SHP77 treated with DMSO at 0.1 percent for 48 hours (cell line): Measurements from ENCODE around the gene GFY.
A peak's percentile ranks its signal among the peaks of the same experiment; 100 is the strongest.

Experiments used
- DNase-seq: peaks from one replicate; lab custom pipeline; 2025; lab: John Stamatoyannopoulos, UW

The GFY gene

DNA sequence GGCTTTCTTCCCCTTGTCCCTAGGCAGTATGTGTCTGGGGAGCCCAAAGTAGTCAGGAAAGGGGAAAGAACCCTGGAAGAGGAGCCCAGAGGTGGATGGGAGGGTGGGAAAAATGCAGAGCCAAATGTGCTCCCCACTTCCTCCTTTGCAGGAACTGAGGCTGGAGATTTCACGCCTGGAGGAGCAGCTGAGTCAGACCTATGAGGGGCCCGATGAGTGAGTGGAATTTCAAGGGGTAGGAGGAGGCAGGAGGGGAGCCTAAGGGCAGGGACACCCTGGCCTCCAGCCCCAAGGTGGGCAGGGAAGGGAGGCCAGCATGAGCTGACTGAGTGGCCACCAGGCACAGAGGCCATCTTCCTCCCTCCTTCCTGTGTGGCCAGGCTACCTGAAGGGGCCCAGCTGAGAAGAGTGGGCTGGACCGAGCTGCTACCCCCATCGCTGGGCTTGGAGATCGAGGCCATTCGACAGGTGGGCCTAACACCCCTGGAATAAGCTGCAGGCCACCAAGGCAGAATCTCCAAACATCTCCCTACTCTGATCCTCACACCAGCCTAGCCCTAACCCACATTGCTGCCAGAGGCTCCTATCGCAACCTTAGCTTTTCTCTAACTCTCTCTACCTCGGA lies 16.3 kb upstream of the GFY start:
- DNase-seq, result no peak

DNA sequence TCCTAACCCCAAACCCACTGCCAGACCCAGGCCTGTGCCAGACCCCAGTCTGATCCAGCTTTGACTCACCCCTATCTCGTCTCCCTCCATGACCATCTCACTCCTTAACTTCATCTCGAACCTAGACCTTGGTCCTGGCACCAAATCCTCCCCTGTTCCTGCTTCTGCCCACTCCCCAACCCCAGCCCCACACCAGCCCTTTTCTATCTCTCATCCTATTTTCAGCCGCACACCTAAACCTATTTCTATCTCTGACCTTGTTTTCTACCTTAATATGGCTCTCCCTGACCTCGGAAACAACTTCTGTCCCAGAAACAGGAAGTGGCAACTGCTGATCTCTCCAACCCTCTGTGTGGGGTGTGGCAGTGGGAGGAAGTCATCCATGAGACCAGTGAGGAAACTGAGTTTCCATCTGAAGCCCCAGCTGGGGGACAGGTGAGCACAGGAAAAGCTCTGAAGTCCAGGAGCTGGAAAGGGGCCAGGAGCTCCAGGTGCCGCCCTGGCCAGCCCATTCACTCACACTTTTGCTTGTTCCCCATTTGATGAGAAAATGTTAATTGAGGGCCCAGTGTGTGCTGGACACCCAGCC lies 15.7 kb upstream of the GFY start:
- no peak for DNase-seq

DNA sequence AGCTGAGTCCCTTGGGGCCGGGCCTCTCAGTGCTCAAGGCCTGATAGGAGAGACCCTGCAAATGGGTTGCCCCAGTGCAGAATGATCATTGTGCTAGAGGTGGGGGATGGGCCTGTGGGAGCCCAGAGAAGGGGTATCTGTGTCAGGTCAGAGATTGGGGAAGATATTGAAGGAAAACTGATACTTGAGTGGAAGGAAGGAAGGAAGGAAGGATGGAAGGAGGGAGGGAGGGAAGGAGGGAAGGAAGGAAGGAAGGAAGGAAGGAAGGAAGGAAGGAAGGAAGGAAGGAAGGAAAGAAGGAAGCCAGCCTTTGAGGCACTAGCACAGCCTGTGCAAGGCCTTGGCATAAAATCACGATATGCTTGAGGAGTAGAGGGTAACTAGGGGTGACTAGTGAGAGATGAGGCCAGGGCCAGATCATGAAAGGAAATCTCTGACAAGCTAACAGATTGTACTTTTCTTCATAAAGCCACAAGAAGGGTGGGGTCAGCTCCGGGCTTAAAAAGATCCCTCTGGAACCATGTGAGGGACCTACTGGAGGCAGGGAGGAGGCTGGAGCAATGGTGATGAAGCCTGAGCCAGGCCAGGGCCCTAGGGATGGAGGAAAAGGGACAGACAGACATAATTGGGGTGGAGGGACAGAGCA lies 13.4 kb upstream of the GFY start:
- DNase-seq, result no peak

DNA sequence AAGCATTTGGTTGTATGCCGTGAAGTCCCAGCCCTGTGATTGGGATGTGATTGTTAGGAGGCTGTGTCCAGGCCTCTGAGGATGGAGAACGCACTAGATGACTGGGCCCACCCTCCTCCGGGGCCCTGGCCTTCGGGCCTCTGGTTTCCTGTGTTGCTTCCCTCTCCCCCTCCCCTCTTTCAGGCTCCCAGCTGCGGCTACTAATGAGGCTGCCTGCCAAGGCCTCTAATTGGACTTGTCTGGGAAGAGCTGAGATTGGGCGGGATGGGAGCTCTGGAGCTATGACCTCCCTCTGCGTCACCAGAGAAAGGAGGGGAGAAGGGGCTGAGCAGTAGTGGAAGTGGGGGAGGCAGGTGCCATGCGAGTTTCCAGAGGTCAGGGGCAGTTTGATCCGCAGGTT lies 11.8 kb upstream of the GFY start:
- DNase-seq, result peak; percentile 18

DNA sequence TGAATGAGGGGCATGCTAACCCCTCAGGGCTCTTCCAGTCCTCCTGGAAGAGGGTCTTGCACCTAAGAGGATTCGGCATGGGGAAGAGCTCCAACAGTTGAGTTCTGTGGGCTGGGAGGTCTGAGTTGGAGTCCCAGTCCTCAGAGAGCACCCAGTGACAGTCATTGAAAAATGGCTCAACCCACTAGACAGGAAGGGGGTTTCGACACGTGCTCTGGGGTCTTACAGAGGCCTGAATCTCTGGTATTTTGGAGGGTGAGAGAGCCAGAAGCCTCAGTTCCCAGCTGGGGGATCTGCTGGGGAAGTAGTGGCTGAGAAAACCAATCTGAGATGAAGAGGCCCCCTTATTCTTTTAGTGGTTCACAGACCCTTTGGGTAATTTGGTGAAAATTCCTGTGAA lies 10.9 kb upstream of the GFY start:
- DNase-seq, result no peak

DNA sequence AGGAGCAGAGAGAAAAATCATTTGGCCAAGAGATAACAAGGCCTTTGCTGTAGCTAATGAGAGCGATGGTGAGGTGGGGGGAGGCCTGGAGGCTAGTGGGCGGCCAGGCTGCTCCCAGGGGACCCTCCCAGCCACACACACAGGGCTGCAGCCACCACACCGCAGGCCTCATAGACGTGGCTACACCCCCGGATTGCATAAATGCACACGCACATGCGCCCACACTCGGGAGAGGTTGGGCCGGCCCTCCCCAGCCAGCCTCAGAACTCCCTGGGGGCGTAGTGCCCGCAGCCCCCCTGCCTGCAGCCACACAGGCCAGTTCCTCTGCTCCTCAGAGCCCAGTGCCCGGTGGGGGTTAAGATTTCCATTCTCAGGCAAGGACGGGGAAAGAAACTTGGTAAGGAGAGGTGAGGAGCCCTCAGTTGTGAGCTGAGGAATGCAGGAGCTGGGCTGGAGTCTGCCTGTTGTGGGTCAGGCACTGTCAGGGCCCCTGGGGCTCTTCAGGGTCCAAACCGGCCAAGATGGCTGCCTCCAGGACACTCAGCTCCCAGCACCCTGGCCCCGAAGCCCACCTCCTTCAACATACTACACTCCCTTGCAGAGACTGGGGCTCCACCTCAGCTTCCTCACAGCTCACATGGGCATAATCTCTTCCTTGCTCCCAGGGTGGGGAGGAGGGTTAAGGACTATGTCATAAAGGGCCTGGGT lies 9.9 kb upstream of the GFY start:
- no peak for DNase-seq

DNA sequence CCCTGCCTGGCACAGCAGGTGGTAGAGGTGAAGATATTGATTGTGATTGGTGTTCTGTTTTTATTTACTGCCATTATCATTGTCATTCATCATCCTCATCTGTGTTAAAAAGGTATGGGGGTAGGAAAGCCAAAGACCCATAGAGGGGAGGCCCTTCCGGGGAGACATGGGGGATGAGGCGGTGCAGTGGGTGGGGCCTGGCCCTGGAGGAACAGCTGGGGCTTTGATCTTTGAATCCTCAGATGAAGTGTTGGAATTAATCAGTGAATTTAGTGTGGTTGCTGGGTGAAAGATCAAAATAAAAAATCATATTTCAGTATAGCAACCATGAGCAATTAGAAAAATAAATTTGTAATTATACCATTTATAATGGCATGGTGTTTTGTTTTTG lies 9.4 kb upstream of the GFY start:
- no peak for DNase-seq

DNA sequence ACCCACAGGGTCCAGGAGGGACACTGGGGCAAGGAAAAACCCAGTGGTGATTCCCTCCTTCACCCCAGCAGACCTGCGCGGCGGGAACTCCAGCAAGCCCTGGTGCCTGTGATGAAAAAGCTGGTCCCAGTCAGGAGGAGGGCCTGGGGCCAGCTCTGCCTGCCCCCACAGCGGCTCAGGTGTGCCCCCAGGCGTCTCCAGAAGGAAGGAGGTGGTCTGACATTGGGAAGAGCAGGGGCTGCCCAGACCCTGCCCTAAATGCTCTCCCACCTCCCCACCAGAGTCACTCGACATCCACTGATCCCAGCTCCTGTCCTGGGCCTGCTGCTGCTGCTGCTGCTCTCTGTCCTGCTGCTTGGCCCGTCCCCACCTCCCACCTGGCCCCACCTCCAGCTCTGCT lies 8.1 kb upstream of the GFY start:
- no peak for DNase-seq

DNA sequence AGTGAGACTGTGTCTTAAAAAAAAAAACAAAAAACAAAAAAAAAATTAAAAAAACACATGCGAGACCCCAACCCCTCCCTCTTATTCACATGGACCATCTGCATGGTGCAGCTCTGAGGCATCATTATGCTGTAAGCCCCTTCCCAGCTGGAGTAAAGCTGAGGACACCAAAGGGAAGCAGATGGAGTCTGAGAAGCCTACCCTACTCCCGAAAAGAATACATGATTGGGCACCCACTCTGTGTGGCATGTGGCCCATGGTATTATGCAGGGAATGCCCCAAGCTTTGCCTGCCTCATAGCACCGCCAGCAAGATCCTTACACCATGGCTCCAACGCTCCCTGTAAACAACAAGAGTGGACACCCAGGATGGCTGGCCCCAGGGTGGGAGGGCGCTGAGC lies 6.7 kb upstream of the GFY start:
- DNase-seq, result no peak

DNA sequence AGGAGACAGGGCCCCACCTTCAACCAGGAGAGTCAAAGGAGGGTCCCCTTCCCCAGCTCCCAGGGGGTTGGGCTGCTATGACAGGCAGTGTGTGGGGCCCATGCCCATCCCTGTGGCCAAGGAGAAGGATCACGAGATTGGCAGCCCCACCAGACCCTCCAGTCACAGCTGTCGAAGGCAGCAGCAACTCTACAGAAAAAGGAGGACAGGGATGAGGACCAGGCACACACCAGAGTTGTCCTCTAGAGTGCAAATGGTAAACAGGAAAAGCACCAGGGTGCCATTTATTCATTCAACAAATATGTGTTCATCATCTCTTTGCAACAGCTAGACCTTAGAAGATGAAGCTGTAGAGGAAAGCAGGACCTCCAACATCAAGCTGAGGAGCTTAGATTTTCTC lies 6.0 kb upstream of the GFY start:
- DNase-seq, result no peak

DNA sequence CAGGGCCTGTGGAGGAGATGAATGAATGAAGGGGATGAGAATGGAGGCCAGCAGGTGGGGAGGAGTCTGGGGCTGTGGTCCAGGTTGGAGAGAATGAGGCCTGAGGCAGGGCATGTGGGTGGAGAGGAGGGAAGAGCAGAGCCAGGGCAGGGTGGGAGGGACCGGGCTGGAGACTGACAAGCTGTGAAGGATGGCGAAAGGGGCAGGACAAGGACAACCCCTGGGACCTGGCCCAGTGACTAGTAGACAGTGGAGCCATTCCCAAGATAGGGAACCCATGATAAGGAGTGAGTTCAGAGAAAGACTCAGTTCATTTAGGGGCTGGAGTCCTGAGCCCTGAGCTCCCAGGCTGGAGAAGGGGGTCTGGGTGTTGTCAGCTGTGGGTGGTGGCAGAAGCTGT lies 5.0 kb upstream of the GFY start:
- DNase-seq, result no peak

DNA sequence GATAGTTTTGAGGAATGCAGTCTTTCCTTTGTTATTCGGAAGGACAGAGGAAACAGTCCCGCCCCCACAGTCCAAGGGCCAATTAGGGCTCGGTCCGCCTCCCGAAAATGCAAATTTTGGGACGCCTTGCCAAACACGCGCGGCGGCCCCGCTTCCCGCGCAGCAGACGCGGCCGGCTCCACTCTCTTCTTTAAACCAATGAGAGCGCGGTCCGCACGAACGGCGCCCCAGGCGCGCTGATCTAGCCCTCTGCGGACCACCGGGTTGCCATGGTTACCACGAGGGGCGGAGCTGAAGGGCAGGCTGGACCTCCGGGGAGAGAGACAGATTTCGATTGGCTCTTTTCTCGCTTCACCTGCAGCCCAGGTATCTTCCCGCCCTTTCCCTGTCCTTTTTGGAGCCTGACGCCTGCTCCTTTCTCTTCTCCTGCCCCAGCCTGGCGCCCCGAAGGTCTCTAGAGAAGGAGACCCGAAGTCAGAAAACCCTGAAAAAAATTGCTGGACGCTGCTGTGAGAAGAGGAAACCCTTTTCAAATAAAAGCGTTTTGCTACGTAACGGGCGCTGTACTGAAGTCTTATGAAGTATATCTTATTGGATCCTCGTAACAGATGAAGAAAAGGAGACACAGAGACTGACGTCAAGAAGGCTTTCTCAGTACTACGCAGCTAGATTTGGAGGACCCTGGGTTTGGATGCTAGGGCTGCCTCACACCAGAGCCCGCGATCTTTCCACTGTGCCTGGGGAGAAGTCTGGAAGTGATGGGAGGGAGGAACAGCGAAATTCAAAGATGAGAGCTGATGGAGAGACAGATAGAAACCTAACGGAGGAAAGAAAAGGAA lies 3.9 kb upstream of the GFY start:
- DNase-seq, result no peak

DNA sequence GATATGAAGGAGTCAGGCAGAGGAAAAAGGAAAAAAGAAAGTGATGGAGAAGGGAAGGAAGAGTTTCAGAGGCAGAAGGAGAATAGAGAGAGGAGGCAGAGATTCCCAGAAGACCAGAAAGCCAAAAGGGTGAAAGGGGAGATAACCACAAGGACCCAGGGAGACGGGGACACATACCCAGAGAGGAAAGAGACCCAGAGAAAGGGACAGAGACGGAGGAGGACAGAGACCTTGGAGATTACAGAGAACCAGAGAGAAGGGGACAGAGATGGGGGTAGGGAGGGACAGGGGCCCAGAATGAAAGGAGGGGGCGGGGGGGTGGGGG lies 3.3 kb upstream of the GFY start:
- DNase-seq, result no peak

DNA sequence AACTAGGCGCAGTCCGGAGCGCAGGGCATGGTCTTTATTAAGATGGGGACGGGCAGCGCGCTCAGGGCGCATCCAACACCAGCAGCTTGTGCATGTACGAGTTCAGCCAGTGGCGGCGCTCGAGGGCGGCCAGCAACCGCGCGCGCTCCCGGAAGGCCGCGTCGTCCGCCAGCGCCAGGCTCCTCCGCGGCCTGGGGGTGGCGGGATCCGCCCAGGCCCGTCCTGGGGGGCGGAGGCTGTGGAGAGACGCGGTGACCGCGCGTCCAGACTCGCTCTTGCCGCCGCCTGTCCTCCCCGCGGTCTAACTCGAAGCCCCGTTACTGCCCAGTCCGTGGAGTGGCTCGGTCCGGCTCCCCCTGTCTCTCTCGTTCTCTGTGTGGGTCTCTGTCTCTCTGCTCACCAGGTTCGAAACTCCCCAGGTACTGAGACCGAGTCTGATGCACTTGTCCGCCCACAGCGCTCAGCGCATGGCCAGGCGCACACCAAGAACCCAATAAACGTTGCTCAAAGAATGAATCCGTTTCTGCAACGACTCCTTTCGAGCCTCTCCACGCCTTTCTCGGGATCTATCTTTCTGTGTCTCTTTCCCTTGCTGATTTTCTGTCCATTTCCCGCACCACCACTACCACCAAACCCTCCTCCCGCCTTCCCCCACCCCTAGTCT lies 2.6 kb upstream of the GFY start:
- DNase-seq, result no peak

DNA sequence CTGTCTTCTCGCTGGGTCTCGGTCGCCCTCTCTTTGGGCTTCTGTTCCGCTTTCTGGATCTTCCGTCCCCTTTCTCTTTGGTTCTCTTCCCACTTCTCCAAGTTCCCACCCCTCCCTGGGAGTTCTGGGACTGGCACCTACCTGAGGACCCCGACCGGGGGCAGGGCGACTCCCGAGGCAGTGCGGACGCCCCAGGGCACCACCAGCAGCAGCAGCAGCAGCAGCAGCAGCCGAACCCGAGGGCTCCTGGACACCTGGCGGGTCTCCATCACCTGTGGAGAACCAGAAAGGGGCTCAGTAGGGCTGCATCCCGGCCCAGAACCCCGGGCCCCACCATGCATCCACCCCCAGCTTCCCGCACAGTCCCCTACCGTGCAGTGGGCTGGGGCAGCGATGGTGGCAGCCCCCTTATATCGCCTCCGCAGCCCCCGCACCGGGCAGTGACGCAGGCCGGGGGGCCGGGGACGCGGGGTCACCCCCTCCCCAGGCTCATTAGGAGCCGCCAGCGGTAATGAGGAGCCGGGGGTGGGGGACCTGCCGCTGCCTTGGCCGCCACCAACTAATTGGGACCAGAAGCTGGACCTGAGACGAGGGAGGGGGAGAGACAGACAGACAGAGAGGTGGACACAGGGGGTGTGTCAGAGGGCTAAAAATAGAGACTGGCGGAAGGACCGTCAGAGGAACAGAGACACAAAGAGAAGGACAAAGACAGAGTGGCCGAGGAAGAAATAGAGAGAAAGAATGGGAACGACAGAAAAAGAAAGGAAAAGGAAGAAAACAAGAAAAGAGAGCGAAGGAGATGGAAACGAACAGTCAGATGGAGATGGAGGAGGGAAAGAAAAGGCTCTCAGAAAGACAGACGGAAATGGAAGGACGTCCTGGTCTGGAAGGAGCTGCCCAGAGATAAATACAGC lies 1.9 kb upstream of the GFY start, which contains the start of gene PTH2:
PTH2 (minus strand) TSS at position 371 of the 914 bp plus-strand sequence; CDS start at position 269, 102 bp downstream.
- no peak for DNase-seq

DNA sequence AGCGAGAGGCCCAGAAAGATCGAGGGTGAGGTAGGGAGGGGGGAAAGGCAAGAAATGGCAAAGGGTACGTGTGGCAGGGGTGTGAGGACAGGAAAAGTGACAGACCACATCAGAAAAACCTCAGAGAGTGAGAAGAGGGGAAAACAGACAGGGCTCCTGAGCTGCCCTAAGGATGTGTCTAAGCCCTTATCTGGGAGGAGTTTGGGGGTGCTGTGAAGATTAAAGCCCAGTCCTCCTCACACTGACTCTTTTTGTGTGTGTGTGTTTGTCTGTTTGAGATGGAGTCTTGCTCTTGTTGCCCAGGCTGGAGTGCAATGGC lies 1.2 kb upstream of the GFY start:
- DNase-seq, result no peak

DNA sequence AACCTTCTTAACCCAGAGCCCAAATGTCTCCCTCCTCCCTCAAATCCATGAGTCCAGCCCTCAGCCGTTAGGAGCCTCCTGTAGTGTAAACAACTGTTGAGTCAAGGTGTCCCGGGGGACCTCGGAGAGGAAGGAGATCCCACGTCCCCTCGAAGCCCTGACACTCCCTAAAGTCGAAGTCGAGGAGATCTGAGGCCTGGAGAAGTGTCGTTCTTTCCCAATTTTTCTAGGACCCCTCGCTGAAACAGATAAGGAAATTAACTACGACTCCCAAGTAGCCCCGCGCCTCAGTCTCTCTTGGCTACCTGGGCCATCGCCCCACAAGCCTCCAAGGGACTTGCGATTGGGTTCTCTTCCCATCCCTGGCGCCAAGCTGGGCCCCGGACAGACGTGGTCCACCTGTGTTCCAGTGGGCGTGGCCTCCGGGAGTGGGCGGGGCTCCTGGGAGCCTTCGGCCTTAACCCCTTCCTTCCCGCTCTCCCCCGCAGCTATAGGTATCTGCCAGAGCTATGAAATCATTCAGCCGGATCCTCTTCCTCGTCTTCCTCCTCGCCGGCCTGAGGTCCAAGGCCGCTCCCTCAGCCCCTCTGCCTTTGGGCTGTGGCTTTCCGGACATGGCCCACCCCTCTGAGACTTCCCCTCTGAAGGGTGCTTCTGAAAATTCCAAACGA lies 869 bp downstream of the GFY start:
- no peak for DNase-seq

DNA sequence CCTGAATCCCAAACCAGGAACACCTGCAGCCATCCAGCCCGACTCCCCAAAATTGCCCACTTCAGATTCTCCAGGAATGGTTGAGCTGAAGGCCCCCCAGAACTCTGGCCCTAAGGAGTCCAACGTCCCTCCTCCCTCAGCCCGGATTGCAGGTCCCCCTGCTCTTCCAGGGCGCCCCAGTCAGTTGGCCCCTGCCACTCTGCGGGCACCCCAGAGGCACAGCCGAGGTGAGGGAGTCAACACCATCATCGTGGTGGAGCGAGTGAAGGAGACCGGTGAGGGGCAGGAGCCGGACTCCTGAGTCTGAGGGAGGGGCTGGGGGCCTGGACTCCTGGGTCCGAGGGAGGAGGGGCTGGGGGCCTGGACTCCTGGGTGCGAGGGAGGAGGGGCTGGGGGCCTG lies 2.2 kb downstream of the GFY start:
- DNase-seq, result no peak

DNA sequence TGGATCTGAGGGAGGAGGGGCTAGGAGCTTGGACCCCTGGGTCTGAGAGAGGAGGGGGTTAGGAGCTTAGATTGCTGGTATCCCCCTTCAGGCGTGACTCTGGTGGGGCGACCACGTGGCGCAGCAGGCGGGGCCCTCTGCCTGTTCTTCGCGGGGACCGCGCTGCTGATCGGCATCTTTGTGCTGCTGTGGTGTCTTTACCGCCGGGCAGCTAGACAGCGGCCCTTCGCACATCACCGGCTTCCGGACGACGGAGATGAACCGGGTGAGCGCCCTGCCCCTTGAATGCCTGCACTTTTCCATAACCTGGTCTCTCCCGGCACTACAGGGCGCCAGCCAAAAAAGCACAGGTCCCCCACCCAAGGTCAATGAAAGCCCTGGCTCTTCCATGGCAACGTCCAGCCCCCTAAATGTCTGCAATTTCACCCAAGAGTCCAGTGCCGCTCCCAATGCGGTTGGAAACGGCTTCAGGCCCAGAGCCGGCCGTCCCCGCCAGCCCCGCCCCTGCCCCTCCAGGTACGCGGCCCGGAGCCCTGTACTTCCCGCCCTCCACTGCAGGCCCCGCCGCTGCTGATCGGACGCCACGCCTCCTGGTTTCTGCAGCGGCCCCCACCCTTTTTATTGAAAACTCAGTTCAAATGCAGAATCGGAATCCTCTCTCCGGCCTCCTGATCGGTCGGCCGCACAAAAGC lies 2.8 kb downstream of the GFY start:
- no peak for DNase-seq
